ENCODE measurements around the gene GNAI3. TPM values are rescaled to one million over a fixed set of nuclear protein-coding genes. Genes with fewer than 3 reads are reported as not detected.

The GNAI3 gene
- total and polyA plus RNA-seq, 9 donors, result 6.9 to 10.0 (median 7.4) TPM

- Histone ChIP-seq H3K36me3 (ENCODE audit: control insufficient read depth, insufficient read depth, low read length) (peaks cover 59% of the 10 kb centered on the region), H3K27me3 (ENCODE audit: control insufficient read depth, insufficient read depth, low read length) (no peaks in the 10 kb centered on the region), H3K9me3 (replicated peaks; ENCODE audit: control insufficient read depth, low read depth, low read length) (no peaks in the 10 kb centered on the region), H3K27ac (ENCODE audit: low read length) (no peak overlapping the region), H3K4me3 (ENCODE audit: low read length) (no peak overlapping the region), H3K4me1 (ENCODE audit: control insufficient read depth, insufficient read depth, low read length) (peaks cover 54% of the 10 kb centered on the region)
- 86% methylated on average over 23 of the region's 23 CpGs for WGBS (ENCODE audit: insufficient coverage)
- no peak for DNase-seq
Measured at GRCh38 chr1:109628540-109629321, 80.3 kb downstream of the GNAI3 start.

GRCh38 chr1:109629372-109630030 is 81.1 kb downstream of the GNAI3 start:
- no peak for DNase-seq
- Histone ChIP-seq H3K9me3 (replicated peaks; ENCODE audit: control insufficient read depth, low read depth, low read length) (no peaks in the 10 kb centered on the region), H3K36me3 (ENCODE audit: control insufficient read depth, insufficient read depth, low read length) (peaks cover 59% of the 10 kb centered on the region)

GRCh38 chr1:109630081-109630897 is 81.9 kb downstream of the GNAI3 start:
- Histone ChIP-seq H3K27ac (ENCODE audit: low read length) (no peak overlapping the region), H3K27me3 (ENCODE audit: control insufficient read depth, insufficient read depth, low read length) (no peaks in the 10 kb centered on the region), H3K36me3 (ENCODE audit: control insufficient read depth, insufficient read depth, low read length) (peaks cover 59% of the 10 kb centered on the region), H3K4me3 (ENCODE audit: low read length) (no peak overlapping the region), H3K9me3 (replicated peaks; ENCODE audit: control insufficient read depth, low read depth, low read length) (no peaks in the 10 kb centered on the region), H3K4me1 (ENCODE audit: control insufficient read depth, insufficient read depth, low read length) (peaks cover 39% of the 10 kb centered on the region)
- DNase-seq, result no peak
- WGBS (ENCODE audit: insufficient coverage), result 92% methylated on average over 15 of the region's 30 CpGs

More at GRCh38 chr1:109629372-109630030, 81.1 kb downstream of the GNAI3 start:
- H3K27me3 ChIP-seq (ENCODE audit: control insufficient read depth, insufficient read depth, low read length), result no peaks in the 10 kb centered on the region
- no peak overlapping the region for H3K27ac ChIP-seq (ENCODE audit: low read length)
- WGBS (ENCODE audit: insufficient coverage), result 72% methylated on average over 9 of the region's 10 CpGs
- H3K4me3 ChIP-seq (ENCODE audit: low read length), result no peak overlapping the region
- peaks cover 46% of the 10 kb centered on the region for H3K4me1 ChIP-seq (ENCODE audit: control insufficient read depth, insufficient read depth, low read length)

- Histone ChIP-seq H3K4me1 (ENCODE audit: control insufficient read depth, insufficient read depth, low read length) (peaks cover 34% of the 10 kb centered on the region), H3K27me3 (ENCODE audit: control insufficient read depth, insufficient read depth, low read length) (no peaks in the 10 kb centered on the region), H3K4me3 (ENCODE audit: low read length) (no peak overlapping the region), H3K27ac (ENCODE audit: low read length) (peak overlapping the region; percentile 47), H3K36me3 (ENCODE audit: control insufficient read depth, insufficient read depth, low read length) (peaks cover 55% of the 10 kb centered on the region), H3K9me3 (replicated peaks; ENCODE audit: control insufficient read depth, low read depth, low read length) (no peaks in the 10 kb centered on the region)
- 91% methylated on average over 12 of the region's 14 CpGs for WGBS (ENCODE audit: insufficient coverage)
- no peak for DNase-seq
Measured at GRCh38 chr1:109630898-109631512, 82.6 kb downstream of the GNAI3 start.

- DNase-seq, result peak; percentile 65
- 62% methylated on average over 14 of the region's 16 CpGs for WGBS (ENCODE audit: insufficient coverage)
- H3K4me1 ChIP-seq (ENCODE audit: control insufficient read depth, insufficient read depth, low read length), result peaks cover 34% of the 10 kb centered on the region
- no peaks in the 10 kb centered on the region for H3K27me3 ChIP-seq (ENCODE audit: control insufficient read depth, insufficient read depth, low read length)
- no peak overlapping the region for H3K4me3 ChIP-seq (ENCODE audit: low read length)
- H3K27ac ChIP-seq (ENCODE audit: low read length), result peak overlapping the region; percentile 62
- H3K9me3 ChIP-seq (replicated peaks; ENCODE audit: control insufficient read depth, low read depth, low read length), result no peaks in the 10 kb centered on the region
- peaks cover 47% of the 10 kb centered on the region for H3K36me3 ChIP-seq (ENCODE audit: control insufficient read depth, insufficient read depth, low read length)
Measured at GRCh38 chr1:109631513-109632505, 83.4 kb downstream of the GNAI3 start.

GRCh38 chr1:109632671-109633346 is 84.4 kb downstream of the GNAI3 start:
- 60% methylated on average over 1 of the region's 5 CpGs for WGBS (ENCODE audit: insufficient coverage)
- Histone ChIP-seq H3K27ac (ENCODE audit: low read length) (peak overlapping the region; percentile 68), H3K4me3 (ENCODE audit: low read length) (no peak overlapping the region), H3K36me3 (ENCODE audit: control insufficient read depth, insufficient read depth, low read length) (peaks cover 37% of the 10 kb centered on the region), H3K27me3 (ENCODE audit: control insufficient read depth, insufficient read depth, low read length) (no peaks in the 10 kb centered on the region), H3K4me1 (ENCODE audit: control insufficient read depth, insufficient read depth, low read length) (peaks cover 34% of the 10 kb centered on the region), H3K9me3 (replicated peaks; ENCODE audit: control insufficient read depth, low read depth, low read length) (no peaks in the 10 kb centered on the region)
- peak; percentile 90 for DNase-seq

GRCh38 chr1:109634292-109634691 is 85.9 kb downstream of the GNAI3 start:
- H3K27me3 ChIP-seq (ENCODE audit: control insufficient read depth, insufficient read depth, low read length), result no peaks in the 10 kb centered on the region
- no peak overlapping the region for H3K4me3 ChIP-seq (ENCODE audit: low read length)
- H3K36me3 ChIP-seq (ENCODE audit: control insufficient read depth, insufficient read depth, low read length), result peaks cover 22% of the 10 kb centered on the region
- peaks cover 34% of the 10 kb centered on the region for H3K4me1 ChIP-seq (ENCODE audit: control insufficient read depth, insufficient read depth, low read length)
- no peak for DNase-seq
- 100% methylated on average over 4 of the region's 6 CpGs for WGBS (ENCODE audit: insufficient coverage)
- no peak overlapping the region for H3K27ac ChIP-seq (ENCODE audit: low read length)
- H3K9me3 ChIP-seq (replicated peaks; ENCODE audit: control insufficient read depth, low read depth, low read length), result no peaks in the 10 kb centered on the region

GRCh38 chr1:109634771-109635750 is 86.6 kb downstream of the GNAI3 start:
- H3K27me3 ChIP-seq (ENCODE audit: control insufficient read depth, insufficient read depth, low read length), result no peaks in the 10 kb centered on the region
- H3K9me3 ChIP-seq (replicated peaks; ENCODE audit: control insufficient read depth, low read depth, low read length), result no peaks in the 10 kb centered on the region
- peaks cover 32% of the 10 kb centered on the region for H3K4me1 ChIP-seq (ENCODE audit: control insufficient read depth, insufficient read depth, low read length)
- 94% methylated on average over 2 of the region's 13 CpGs for WGBS (ENCODE audit: insufficient coverage)
- no peak overlapping the region for H3K4me3 ChIP-seq (ENCODE audit: low read length)
- DNase-seq, result no peak
- peaks cover 15% of the 10 kb centered on the region for H3K36me3 ChIP-seq (ENCODE audit: control insufficient read depth, insufficient read depth, low read length)
- no peak overlapping the region for H3K27ac ChIP-seq (ENCODE audit: low read length)
